BJ (cell line): ENCODE results near the gene RGS14. TPM values are rescaled to one million over a fixed set of nuclear protein-coding genes. Genes with fewer than 3 reads are reported as not detected.
"Not testable (repeated sequence)": the region's sequence is repeated elsewhere in the genome, so short reads cannot be mapped to it uniquely, and the experiment has no call there.

Experiments used
- CTCF ChIA-PET: fragments of 350-600 bp; formaldehyde crosslinking; extraction: SDS; loops from one replicate; lab custom pipeline; 2021; ENCODE audit warnings: antibody characterized with exemption, inconsistent platforms; lab: Yijun Ruan, JAX
- POLR2A ChIA-PET: fragments of 300-600 bp; sonication (Branson Sonifier 250); formaldehyde crosslinking; extraction: SDS; loops from one replicate; lab custom pipeline; 2021; ENCODE audit warnings: antibody characterized with exemption; lab: Charles Lee
- DNase-seq: peaks from one replicate; pipeline ENCODE4 v3.0.0-alpha.2; 2011; ENCODE audit warnings: low read depth
- H3K27me3 ChIP-seq: 2 replicates; pipeline ENCODE4 v1.6.0; 2011; ENCODE audit warnings: low read length; ENCODE audit not compliant: control insufficient read depth, insufficient read depth
- H3K36me3 ChIP-seq: 2 replicates; pipeline ENCODE4 v1.5.1; 2011; ENCODE audit warnings: low read length; ENCODE audit not compliant: control insufficient read depth, insufficient read depth
- H3K4me3 ChIP-seq: 2 replicates; pipeline ENCODE4 v1.5.1; 2011; ENCODE audit warnings: low read depth, mild to moderate bottlenecking, control low read depth, low read length
- polyA plus RNA-seq: library from polyadenylated mRNA; depleted of rRNA; stranded (reverse); fragments of >200 nt; gene quantifications from 2 replicates; pipeline ENCODE4 v1.2.3, GENCODE V29; 2011
- TF ChIP-seq, protein P1 (sequence below): IDR thresholded peaks from 2 replicates; pipeline ENCODE4 v1.5.1; 2011; ENCODE audit warnings: low read depth, mild to moderate bottlenecking, control low read depth, inconsistent platforms, low read length, moderate library complexity; ENCODE audit not compliant: insufficient read depth

RGS14 gene
- polyA plus RNA-seq, 1 experiment: 6.0 TPM

DNA sequence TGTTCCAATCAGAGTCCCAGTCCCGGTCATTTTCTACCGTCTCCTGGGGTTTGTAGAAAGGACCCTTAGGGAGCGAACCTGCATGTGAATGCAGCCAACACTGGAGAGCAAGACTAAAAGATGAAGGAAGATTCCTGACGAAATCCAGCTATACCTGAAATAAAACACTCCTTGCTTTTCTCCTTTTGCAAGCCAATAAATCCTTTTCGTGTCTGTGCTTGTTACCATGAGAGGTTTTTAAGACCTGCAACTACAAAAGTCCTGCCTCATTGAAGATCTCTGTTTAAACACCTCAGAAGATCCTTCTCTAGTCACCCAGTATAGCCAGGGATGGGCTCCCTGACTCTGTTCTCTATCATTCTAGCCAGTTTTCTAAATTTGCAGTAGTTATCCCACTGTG lies 16.5 kb downstream of the RGS14 start:
- DNase-seq: no peak
- Histone ChIP-seq H3K36me3 (no peaks in the 10 kb centered on the region), H3K27me3 (no peaks in the 10 kb centered on the region; the same call in 1 of the 2 replicates), H3K4me3 (no peak overlapping the region)
- POLR2A ChIA-PET: no interaction called here
- CTCF ChIA-PET: interaction anchor here (0.9 to 5.7 kb wide), 3 partner anchors 16 to 80 kb away, joined by 3 to 50 read pairs (median 4); no protein-coding TSS in a partner anchor
- TF ChIP-seq, protein P1, sequence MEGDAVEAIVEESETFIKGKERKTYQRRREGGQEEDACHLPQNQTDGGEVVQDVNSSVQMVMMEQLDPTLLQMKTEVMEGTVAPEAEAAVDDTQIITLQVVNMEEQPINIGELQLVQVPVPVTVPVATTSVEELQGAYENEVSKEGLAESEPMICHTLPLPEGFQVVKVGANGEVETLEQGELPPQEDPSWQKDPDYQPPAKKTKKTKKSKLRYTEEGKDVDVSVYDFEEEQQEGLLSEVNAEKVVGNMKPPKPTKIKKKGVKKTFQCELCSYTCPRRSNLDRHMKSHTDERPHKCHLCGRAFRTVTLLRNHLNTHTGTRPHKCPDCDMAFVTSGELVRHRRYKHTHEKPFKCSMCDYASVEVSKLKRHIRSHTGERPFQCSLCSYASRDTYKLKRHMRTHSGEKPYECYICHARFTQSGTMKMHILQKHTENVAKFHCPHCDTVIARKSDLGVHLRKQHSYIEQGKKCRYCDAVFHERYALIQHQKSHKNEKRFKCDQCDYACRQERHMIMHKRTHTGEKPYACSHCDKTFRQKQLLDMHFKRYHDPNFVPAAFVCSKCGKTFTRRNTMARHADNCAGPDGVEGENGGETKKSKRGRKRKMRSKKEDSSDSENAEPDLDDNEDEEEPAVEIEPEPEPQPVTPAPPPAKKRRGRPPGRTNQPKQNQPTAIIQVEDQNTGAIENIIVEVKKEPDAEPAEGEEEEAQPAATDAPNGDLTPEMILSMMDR: no peak

DNA sequence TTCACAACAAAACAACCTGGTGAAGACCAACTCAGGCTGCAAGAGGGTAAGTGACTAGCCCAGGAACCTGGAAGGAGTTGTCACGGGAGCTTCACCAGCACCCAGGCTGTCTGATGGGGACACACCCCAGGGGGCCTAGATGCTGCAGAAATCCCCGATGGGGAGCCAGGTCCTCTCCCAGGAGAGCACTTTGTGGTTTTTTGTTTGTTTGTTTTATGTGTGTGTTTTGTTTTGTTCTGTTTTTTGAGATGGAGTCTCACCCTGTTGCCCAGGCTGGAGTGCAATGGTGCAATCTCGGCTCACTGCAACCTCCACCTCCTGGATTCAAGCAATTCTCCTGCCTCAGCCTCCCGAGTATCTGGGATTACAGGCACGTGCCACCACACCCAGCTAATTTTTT lies 17.8 kb downstream of the RGS14 start:
- H3K4me3 ChIP-seq, DNase-seq, H3K36me3 ChIP-seq, POLR2A ChIA-PET, H3K27me3 ChIP-seq: not testable (repeated sequence)
- CTCF ChIA-PET: interaction anchor here (0.9 to 1.4 kb wide), 3 partner anchors 9 to 15 kb away, joined by 3 to 4 read pairs (median 3); no protein-coding TSS in a partner anchor

DNA sequence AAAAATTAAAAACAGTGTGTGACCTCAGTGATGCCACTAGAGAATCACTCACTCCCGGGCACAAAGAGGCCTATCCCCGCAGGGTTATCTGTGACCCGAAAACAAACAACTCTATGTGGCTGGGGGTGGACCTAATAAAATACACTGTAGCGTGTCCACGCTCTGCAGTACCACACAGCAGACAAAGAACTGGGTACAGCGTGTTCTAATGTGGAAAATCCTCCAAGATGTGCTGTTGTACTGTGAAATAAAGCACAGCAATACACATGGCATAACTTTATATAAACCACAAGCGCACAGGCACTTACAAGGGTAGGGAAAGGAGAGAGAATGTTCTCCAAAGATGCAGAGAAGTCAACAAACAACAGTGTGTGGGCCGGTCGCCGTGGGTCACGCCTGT lies 18.4 kb downstream of the RGS14 start:
- Histone ChIP-seq H3K36me3 (no peaks in the 10 kb centered on the region), H3K27me3 (no peaks in the 10 kb centered on the region; the same call in 1 of the 2 replicates), H3K4me3 (no peak overlapping the region)
- ChIA-PET POLR2A (no interaction called here), CTCF (interaction anchor here (1.0 to 3.9 kb wide), 3 partner anchors 9 to 14 kb away, joined by 3 to 39 read pairs (median 3); no protein-coding TSS in a partner anchor)
- DNase-seq: no peak
- TF ChIP-seq, protein P1: no peak

DNA sequence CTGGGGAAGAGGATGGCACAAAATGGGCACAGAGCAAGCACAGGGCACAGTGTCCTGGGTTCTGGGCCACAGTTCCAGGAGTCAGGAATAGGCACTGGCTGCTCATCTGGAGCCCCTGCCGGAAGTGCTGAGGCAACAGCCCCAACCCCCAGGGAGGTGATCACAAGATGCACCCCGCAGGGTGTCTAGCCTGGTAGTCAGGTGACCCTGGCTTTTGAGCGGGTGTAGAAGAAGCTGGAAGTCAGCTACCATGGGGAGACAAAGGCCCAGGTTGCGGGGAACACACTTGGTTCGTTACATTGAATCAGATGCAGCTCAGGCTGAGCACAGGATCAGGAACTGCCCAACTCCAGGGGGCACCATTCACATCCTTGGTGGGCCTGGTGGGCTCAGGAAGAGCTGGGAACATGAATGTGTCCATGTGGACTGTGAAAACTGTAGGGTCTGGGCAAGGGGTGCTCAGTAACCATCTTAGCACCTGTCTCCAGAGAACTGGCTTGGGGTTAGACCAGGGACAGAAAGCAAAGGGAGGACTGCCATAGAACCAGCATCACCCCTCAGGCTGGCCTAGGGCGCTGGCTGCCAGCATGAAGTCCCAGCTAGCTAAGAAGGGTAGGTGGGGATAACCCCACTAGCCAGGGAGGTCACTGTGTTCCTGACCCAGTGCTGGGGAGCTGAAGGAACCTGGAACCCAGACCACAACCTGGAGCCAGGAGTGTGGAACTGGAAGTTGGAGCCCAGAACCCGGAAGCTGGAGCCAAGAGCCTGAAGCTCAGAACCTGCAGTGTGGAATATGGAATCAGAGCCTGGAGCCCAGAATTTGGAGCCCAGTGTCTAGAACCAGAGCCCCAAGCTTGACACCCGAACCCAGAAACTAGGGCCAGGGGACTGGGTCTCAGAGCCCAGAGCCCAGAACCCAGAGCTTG lies 20.4 kb downstream of the RGS14 start:
- POLR2A ChIA-PET: no interaction called here

DNA sequence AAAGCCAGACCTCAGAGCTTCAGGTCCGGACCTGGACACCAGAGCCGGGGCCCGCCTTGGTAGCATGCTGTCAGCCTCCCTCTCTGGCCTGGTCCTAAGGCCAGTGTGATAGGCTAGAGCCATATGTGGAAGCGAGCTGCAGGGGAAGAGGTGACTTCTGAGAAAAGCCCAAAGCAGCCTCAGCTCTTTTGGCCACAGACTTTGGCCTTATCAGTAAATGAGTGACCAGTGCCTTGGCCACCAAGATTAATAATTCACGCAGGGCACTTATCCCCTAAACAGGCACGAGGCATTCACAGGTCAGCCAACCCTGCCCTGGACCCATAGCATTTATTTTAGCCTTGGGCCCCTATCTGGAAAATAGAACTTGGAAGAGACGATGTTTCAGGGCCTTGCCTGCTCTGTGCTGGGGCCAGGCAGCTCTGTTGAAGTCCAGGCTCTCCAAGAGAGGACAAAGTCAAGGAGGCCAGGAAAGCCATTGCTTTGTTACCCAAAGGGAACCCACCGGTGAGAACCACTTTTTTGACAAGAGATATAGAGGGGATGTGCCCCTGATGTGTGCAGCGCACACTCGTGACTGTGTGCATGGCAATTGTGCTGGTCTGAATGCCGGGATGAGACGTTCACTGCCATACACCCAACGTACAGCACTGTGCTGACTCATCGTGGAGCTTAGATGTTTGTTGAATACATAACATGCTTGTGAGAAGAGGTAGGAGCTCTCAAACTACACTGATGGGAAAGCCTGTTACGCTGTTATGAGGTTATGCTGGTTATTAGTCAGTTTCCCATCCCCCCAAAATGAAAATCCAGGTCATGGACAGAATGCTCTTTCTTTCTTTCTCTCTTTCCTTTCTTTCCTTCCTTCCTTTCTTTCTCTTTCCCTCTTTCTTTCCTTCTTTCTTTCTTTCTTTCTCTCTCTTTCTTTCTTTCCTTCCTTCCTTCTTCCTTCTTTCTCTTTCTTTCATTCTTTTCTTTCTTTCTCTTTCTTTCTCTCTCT lies 21.5 kb downstream of the RGS14 start:
- H3K36me3 ChIP-seq: no peaks in the 10 kb centered on the region
- H3K4me3 ChIP-seq: no peak overlapping the region
- TF ChIP-seq, protein P1: no peak
- peaks cover 10% of the 10 kb centered on the region for H3K27me3 ChIP-seq
- ChIA-PET POLR2A (no interaction called here), CTCF (interaction anchor here (0.7 to 4.0 kb wide), 6 partner anchors 9 to 75 kb away, joined by 3 to 39 read pairs (median 10); no protein-coding TSS in a partner anchor)
- DNase-seq: no peak

More for the DNA sequence above, 20.4 kb downstream of the RGS14 start:
- TF ChIP-seq, protein P1: no peak
- DNase-seq: no peak
- Histone ChIP-seq H3K27me3 (peaks cover 10% of the 10 kb centered on the region), H3K4me3 (no peak overlapping the region), H3K36me3 (no peaks in the 10 kb centered on the region)
- CTCF ChIA-PET: interaction anchor here (0.8 to 4.0 kb wide), 6 partner anchors 8 to 76 kb away, joined by 3 to 39 read pairs (median 10); no protein-coding TSS in a partner anchor
